Neural cell (in vitro differentiated cells): ENCODE results near the gene GAS1. TPM values are rescaled to one million over a fixed set of nuclear protein-coding genes. Genes with fewer than 3 reads are reported as not detected.

Source experiments
- H2AFZ ChIP-seq: fragments of 200-600, 300-800 bp; sonication (generic), shearing (Covaris generic); 2 replicates; pipeline ENCODE4 v1.6.0; 2014; ENCODE audit warnings: low read depth, mild to moderate bottlenecking, antibody characterized with exemption, low read length, moderate library complexity
- H3F3A ChIP-seq: fragments of 200-600 bp; shearing (Covaris generic); 2 replicates; pipeline ENCODE4 v1.6.1; 2016; ENCODE audit warnings: mild to moderate bottlenecking, moderate library complexity, mixed read lengths, antibody characterized with exemption, low read length; ENCODE audit not compliant: insufficient read depth, poor library complexity, severe bottlenecking
- H3K27ac ChIP-seq: fragments of 200-600, 300-800 bp; sonication (generic), shearing (Covaris generic); 2 replicates; pipeline ENCODE4 v1.5.1; 2014; ENCODE audit warnings: mild to moderate bottlenecking, low read length, moderate library complexity
- H3K27me3 ChIP-seq: fragments of 300-800, 200-600 bp; sonication (generic), shearing (Covaris generic); 2 replicates; pipeline ENCODE4 v1.6.0; 2014; ENCODE audit warnings: mild to moderate bottlenecking, low read depth, low read length, moderate library complexity; ENCODE audit not compliant: insufficient read depth
- H3K36me3 ChIP-seq: fragments of 300-800, 200-600 bp; sonication (generic), shearing (Covaris generic); 2 replicates; pipeline ENCODE4 v1.5.1; 2014; ENCODE audit warnings: mild to moderate bottlenecking, antibody characterized with exemption, low read length, moderate library complexity; ENCODE audit not compliant: insufficient read depth
- H3K4me2 ChIP-seq: fragments of 300-800, 200-600 bp; sonication (generic), shearing (Covaris generic); 2 replicates; pipeline ENCODE4 v1.6.0; 2014; ENCODE audit warnings: mild to moderate bottlenecking, low read length
- H3K4me3 ChIP-seq: fragments of 300-800, 200-600 bp; sonication (generic), shearing (Covaris generic); 2 replicates; pipeline ENCODE4 v1.5.1; 2014; ENCODE audit warnings: mild to moderate bottlenecking, low read length, moderate library complexity
- H3K79me2 ChIP-seq: fragments of 200-600 bp; shearing (Covaris generic); replicated peaks from 2 replicates; pipeline ENCODE4 v1.6.0; 2014; ENCODE audit warnings: mild to moderate bottlenecking, low read length, moderate library complexity; ENCODE audit not compliant: insufficient read depth
- H3K9ac ChIP-seq: fragments of 300-800, 200-600 bp; sonication (generic), shearing (Covaris generic); 2 replicates; pipeline ENCODE4 v1.6.1; 2016; ENCODE audit warnings: mild to moderate bottlenecking, low read length, mixed read lengths
- H3K9me2 ChIP-seq: fragments of 200-600 bp; shearing (Covaris generic); 2 replicates; pipeline ENCODE4 v1.6.1; 2016; ENCODE audit warnings: mild to moderate bottlenecking, low read length, mixed read lengths; ENCODE audit not compliant: insufficient read depth
- H3K9me3 ChIP-seq: fragments of 200-600, 300-800 bp; sonication (generic), shearing (Covaris generic); 2 replicates; pipeline ENCODE4 v1.6.1; 2016; ENCODE audit warnings: mild to moderate bottlenecking, mixed run types, low read length, moderate library complexity, mixed read lengths
- H4K20me1 ChIP-seq: fragments of 200-600 bp; shearing (Covaris generic); 2 replicates; pipeline ENCODE4 v1.6.1; 2016; ENCODE audit warnings: mild to moderate bottlenecking, mixed run types; ENCODE audit not compliant: insufficient read depth
- CTCF ChIP-seq: fragments of 450-650 bp; IDR thresholded peaks from 2 replicates; pipeline ENCODE4 v1.5.1; 2014; ENCODE audit warnings: antibody characterized with exemption, mild to moderate bottlenecking, moderate library complexity; ENCODE audit not compliant: poor library complexity, severe bottlenecking
- EP300 ChIP-seq: fragments of 450-650 bp; conservative IDR thresholded peaks from 2 replicates; pipeline ENCODE4 v1.6.1; 2014; ENCODE audit warnings: antibody characterized with exemption, mild to moderate bottlenecking, moderate library complexity; ENCODE audit not compliant: poor library complexity, severe bottlenecking
- EZH2 ChIP-seq: fragments of 200-600, 300-800 bp; shearing (Covaris generic), sonication (generic); IDR thresholded peaks from 2 replicates; pipeline ENCODE4 v1.6.1; 2014; ENCODE audit warnings: antibody characterized with exemption, low read length, borderline replicate concordance, mild to moderate bottlenecking; ENCODE audit not compliant: insufficient read depth, poor library complexity, severe bottlenecking
- MXI1 ChIP-seq: fragments of 450-650 bp; conservative IDR thresholded peaks from 2 replicates; pipeline ENCODE4 v1.6.1; 2014; ENCODE audit warnings: antibody characterized with exemption, mild to moderate bottlenecking; ENCODE audit not compliant: poor library complexity, severe bottlenecking
- POLR2AphosphoS5 ChIP-seq: IDR thresholded peaks from 2 replicates; pipeline ENCODE4 v1.6.1; 2012
- RAD21 ChIP-seq: fragments of 450-650 bp; conservative IDR thresholded peaks from 2 replicates; pipeline ENCODE4 v1.6.1; 2014; ENCODE audit warnings: antibody characterized with exemption, mild to moderate bottlenecking, moderate library complexity
- REST ChIP-seq: IDR thresholded peaks from 2 replicates; pipeline ENCODE4 v1.6.1; 2012; ENCODE audit warnings: borderline replicate concordance
- SMC3 ChIP-seq: fragments of 450-650 bp; conservative IDR thresholded peaks from 2 replicates; pipeline ENCODE4 v1.6.1; 2014; ENCODE audit warnings: antibody characterized with exemption, mild to moderate bottlenecking, moderate library complexity; ENCODE audit not compliant: poor library complexity
- TAF1 ChIP-seq: IDR thresholded peaks from 2 replicates; pipeline ENCODE4 v1.6.1; 2012; ENCODE audit warnings: low read depth
- polyA plus RNA-seq: library from polyadenylated mRNA; depleted of rRNA; stranded (reverse); fragments of >200 nt; gene quantifications from 2 replicates; pipeline ENCODE4 v1.2.3, GENCODE V29; 2014

The GAS1 gene
- polyA plus RNA-seq, 1 donor from 2014 or later, result 1.4 TPM

GRCh38 chr9:86921151-86921923, 26.0 kb downstream of the GAS1 start:
- Histone ChIP-seq H2AFZ (no peak overlapping the region), H3K4me3 (no peak overlapping the region), H3F3A (no peaks in the 10 kb centered on the region), H3K79me2 (no peaks in the 10 kb centered on the region), H3K4me2 (no peak overlapping the region), H3K9me3 (no peaks in the 10 kb centered on the region), H3K9ac (no peak overlapping the region), H4K20me1 (no peaks in the 10 kb centered on the region), H3K27me3 (no peaks in the 10 kb centered on the region), H3K27ac (no peak overlapping the region), H3K9me2 (no peaks in the 10 kb centered on the region), H3K36me3 (no peaks in the 10 kb centered on the region)
- TF ChIP-seq REST (no peak), POLR2AphosphoS5 (no peak), TAF1 (no peak), MXI1 (no peak), RAD21 (no peak), EZH2 (no peak), CTCF (no peak), EP300 (no peak), SMC3 (no peak)

- Histone ChIP-seq H3K4me2 (no peak overlapping the region), H3K9ac (no peak overlapping the region), H3K9me2 (no peaks in the 10 kb centered on the region), H3F3A (no peaks in the 10 kb centered on the region), H3K4me3 (no peak overlapping the region), H4K20me1 (no peaks in the 10 kb centered on the region), H3K9me3 (no peaks in the 10 kb centered on the region), H3K79me2 (no peaks in the 10 kb centered on the region), H3K27ac (no peak overlapping the region), H3K27me3 (no peaks in the 10 kb centered on the region), H3K36me3 (no peaks in the 10 kb centered on the region), H2AFZ (no peak overlapping the region)
- TF ChIP-seq REST (no peak), RAD21 (no peak), CTCF (no peak), TAF1 (no peak), EZH2 (no peak), MXI1 (no peak), SMC3 (no peak), POLR2AphosphoS5 (no peak), EP300 (no peak)
Observed at GRCh38 chr9:86918556-86918955, 28.8 kb downstream of the GAS1 start.
